Colonic mucosa (tissue), 4 donors: Measurements from ENCODE around the gene CIBAR2. TPM values are rescaled to one million over a fixed set of nuclear protein-coding genes. Genes with fewer than 3 reads are reported as not detected.

Experiments used
- DNase-seq: peaks from one replicate; pipeline ENCODE4 v3.0.0-alpha.2; 2020
- H3K27ac ChIP-seq: fragments of 200-600 bp; one replicate; pipeline ENCODE4 v1.8.0; 2021
- H3K27me3 ChIP-seq: fragments of 200-600 bp; one replicate; pipeline ENCODE4 v1.8.0; 2021
- H3K36me3 ChIP-seq: fragments of 200-600 bp; one replicate; pipeline ENCODE4 v1.8.0; 2021
- H3K4me1 ChIP-seq: fragments of 200-600 bp; one replicate; pipeline ENCODE4 v1.8.0; 2021; ENCODE audit warnings: mild to moderate bottlenecking
- H3K4me3 ChIP-seq: fragments of 200-600 bp; one replicate; pipeline ENCODE4 v1.8.0; 2021
- H3K9ac ChIP-seq, 2 donors: one replicate each; pipeline ENCODE4 v1.7.0; 2013; ENCODE audit warnings: control low read depth in 2 of 2, low read depth in 2 of 2, low read length in 2 of 2
- H3K9me3 ChIP-seq: fragments of 200-600 bp; one replicate; pipeline ENCODE4 v1.8.0; 2021
- CTCF ChIP-seq: fragments of 200-600 bp; IDR thresholded peaks from one replicate; pipeline ENCODE4 v1.8.0; 2022; ENCODE audit warnings: antibody characterized with exemption, mild to moderate bottlenecking
- intact Hi-C: fragments of 100-400 bp; cut with DNase I; formaldehyde crosslinking; loops from one replicate; pipeline ENCODE4 v1.14.1; 2022
- total RNA-seq, 2 donors: library from RNA; stranded (reverse); fragmentation: NEBNext Ultra II Directional in 1 of 2; extraction: Animal tissue kit (Norgen Biotek cat#: 25700) in 1 of 2; gene quantifications; one replicate each; pipeline ENCODE4 v1.2.1, GENCODE V29; 2021
- donor health status: healthy.
- donor health status: DM: no; HTN: no; CAD: no.
- donor health status: DM: no; HTN: no; CAD: no.

The CIBAR2 gene
- total RNA-seq, 2 donors from 2014 or later: 0.32 TPM; not detected in 1

- no peaks in the 10 kb centered on the region for H3K36me3 ChIP-seq
- no peak for TF ChIP-seq CTCF
- H3K4me1 ChIP-seq: no peaks in the 10 kb centered on the region
- H3K9ac ChIP-seq: peak overlapping the region in 1 of 2 donors; percentile 12
- H3K4me3 ChIP-seq: no peak overlapping the region
- H3K27ac ChIP-seq: no peak overlapping the region
- intact Hi-C loops: no loop called here
- DNase-seq: no peak
- no peaks in the 10 kb centered on the region for H3K9me3 ChIP-seq
- H3K27me3 ChIP-seq: no peaks in the 10 kb centered on the region
These were observed 29.1 kb downstream of the CIBAR2 start for GRCh38 chr16:85083051-85083639.

GRCh38 chr16:85082173-85083050 is 29.9 kb downstream of the CIBAR2 start:
- intact Hi-C loops: no loop called here
- no peak for TF ChIP-seq CTCF
- no peaks in the 10 kb centered on the region for H3K36me3 ChIP-seq

GRCh38 chr16:85081765-85082164 is 30.5 kb downstream of the CIBAR2 start:
- Histone ChIP-seq H3K4me1 (no peaks in the 10 kb centered on the region), H3K4me3 (no peak overlapping the region), H3K36me3 (no peaks in the 10 kb centered on the region), H3K9me3 (no peaks in the 10 kb centered on the region), H3K9ac (no peak overlapping the region), H3K27ac (no peak overlapping the region), H3K27me3 (no peaks in the 10 kb centered on the region)
- intact Hi-C loops: no loop called here
- no peak for DNase-seq
- no peak for TF ChIP-seq CTCF

More at GRCh38 chr16:85082173-85083050, 29.9 kb downstream of the CIBAR2 start:
- Histone ChIP-seq H3K4me3 (no peak overlapping the region), H3K27me3 (no peaks in the 10 kb centered on the region), H3K27ac (no peak overlapping the region), H3K9me3 (no peaks in the 10 kb centered on the region), H3K9ac (no peak overlapping the region), H3K4me1 (no peaks in the 10 kb centered on the region)
- no peak for DNase-seq

- Histone ChIP-seq H3K9me3 (no peaks in the 10 kb centered on the region), H3K4me1 (no peaks in the 10 kb centered on the region), H3K4me3 (no peak overlapping the region), H3K27me3 (no peaks in the 10 kb centered on the region), H3K36me3 (no peaks in the 10 kb centered on the region), H3K9ac (no peak overlapping the region), H3K27ac (no peak overlapping the region)
- DNase-seq: no peak
- intact Hi-C loops: no loop called here
- no peak for TF ChIP-seq CTCF
These were observed 31.2 kb downstream of the CIBAR2 start for GRCh38 chr16:85081038-85081437.

- Histone ChIP-seq H3K27ac (no peak overlapping the region), H3K36me3 (no peaks in the 10 kb centered on the region), H3K9ac (no peak overlapping the region), H3K4me1 (no peaks in the 10 kb centered on the region), H3K9me3 (no peaks in the 10 kb centered on the region), H3K27me3 (no peaks in the 10 kb centered on the region), H3K4me3 (no peak overlapping the region)
- DNase-seq: no peak
- no peak for TF ChIP-seq CTCF
- intact Hi-C loops: no loop called here
These were observed 32.3 kb downstream of the CIBAR2 start for GRCh38 chr16:85079785-85080570.
